ENCODE measurements around the gene SORBS1.

The SORBS1 gene

GRCh38 chr10:95382174-95382573, 179.0 kb downstream of the SORBS1 start:
- H3K9me3 ChIP-seq, result no peaks in the 10 kb centered on the region
- DNase-seq, result no peak
- TF ChIP-seq, protein P1, sequence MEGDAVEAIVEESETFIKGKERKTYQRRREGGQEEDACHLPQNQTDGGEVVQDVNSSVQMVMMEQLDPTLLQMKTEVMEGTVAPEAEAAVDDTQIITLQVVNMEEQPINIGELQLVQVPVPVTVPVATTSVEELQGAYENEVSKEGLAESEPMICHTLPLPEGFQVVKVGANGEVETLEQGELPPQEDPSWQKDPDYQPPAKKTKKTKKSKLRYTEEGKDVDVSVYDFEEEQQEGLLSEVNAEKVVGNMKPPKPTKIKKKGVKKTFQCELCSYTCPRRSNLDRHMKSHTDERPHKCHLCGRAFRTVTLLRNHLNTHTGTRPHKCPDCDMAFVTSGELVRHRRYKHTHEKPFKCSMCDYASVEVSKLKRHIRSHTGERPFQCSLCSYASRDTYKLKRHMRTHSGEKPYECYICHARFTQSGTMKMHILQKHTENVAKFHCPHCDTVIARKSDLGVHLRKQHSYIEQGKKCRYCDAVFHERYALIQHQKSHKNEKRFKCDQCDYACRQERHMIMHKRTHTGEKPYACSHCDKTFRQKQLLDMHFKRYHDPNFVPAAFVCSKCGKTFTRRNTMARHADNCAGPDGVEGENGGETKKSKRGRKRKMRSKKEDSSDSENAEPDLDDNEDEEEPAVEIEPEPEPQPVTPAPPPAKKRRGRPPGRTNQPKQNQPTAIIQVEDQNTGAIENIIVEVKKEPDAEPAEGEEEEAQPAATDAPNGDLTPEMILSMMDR (IDR thresholded peaks at IDR 0.05), result no peak
- H3K36me3 ChIP-seq, result peaks cover 76 to 80% (median 77%) of the 10 kb centered on the region in 3 donors
- no peak overlapping the region for H3K4me3 ChIP-seq
- peak overlapping the region; percentile 78 to 91 for H3K27ac ChIP-seq
- H3K4me1 ChIP-seq, result peaks cover 0 to 100% (median 53%) of the 10 kb centered on the region in 4 donors
- intact Hi-C loops (cut with DNase I; ENCODE audit: low total_unique reads), result no loop called here
- no peaks in the 10 kb centered on the region for H3K27me3 ChIP-seq

GRCh38 chr10:95377950-95378349, 183.2 kb downstream of the SORBS1 start:
- Histone ChIP-seq H3K9me3 (no peaks in the 10 kb centered on the region), H3K4me1 (peaks cover 0 to 83% (median 46%) of the 10 kb centered on the region in 4 donors), H3K4me3 (peak overlapping the region in 1 of 2 donors; percentile 0), H3K36me3 (peaks cover 64 to 69% (median 65%) of the 10 kb centered on the region in 3 donors), H3K27ac (peak overlapping the region; percentile 77 to 91), H3K27me3 (no peaks in the 10 kb centered on the region)
- intact Hi-C loops (cut with DNase I; ENCODE audit: low total_unique reads), result loop anchor here (5.0 kb wide), 2 partner anchors 49 to 184 kb away; partner anchors contain the start of gene SORBS1
- no peak for DNase-seq
- TF ChIP-seq, protein P1 (IDR thresholded peaks at IDR 0.05), result no peak

GRCh38 chr10:95375418-95375817, 185.8 kb downstream of the SORBS1 start:
- Histone ChIP-seq H3K9me3 (no peaks in the 10 kb centered on the region), H3K4me1 (peaks cover 0 to 69% (median 45%) of the 10 kb centered on the region in 4 donors), H3K4me3 (no peak overlapping the region), H3K27ac (peak overlapping the region; percentile 77 to 91), H3K27me3 (no peaks in the 10 kb centered on the region), H3K36me3 (peaks cover 56 to 68% (median 64%) of the 10 kb centered on the region in 3 donors)
- TF ChIP-seq, protein P1 (IDR thresholded peaks at IDR 0.05), result no peak
- intact Hi-C loops (cut with DNase I; ENCODE audit: low total_unique reads), result loop anchor here (1.0 to 5.0 kb wide), 3 partner anchors 52 to 226 kb away; partner anchors contain the start of gene SORBS1
- no peak for DNase-seq

- Histone ChIP-seq H3K4me1 (peaks cover 0 to 69% (median 41%) of the 10 kb centered on the region in 4 donors), H3K4me3 (no peak overlapping the region), H3K9me3 (no peaks in the 10 kb centered on the region), H3K27me3 (no peaks in the 10 kb centered on the region), H3K36me3 (peaks cover 56 to 64% (median 63%) of the 10 kb centered on the region in 3 donors), H3K27ac (peak overlapping the region; percentile 77 to 91)
- TF ChIP-seq, protein P1 (IDR thresholded peaks at IDR 0.05), result peak; percentile 88 to 94
- peak; percentile 53 to 88 for DNase-seq
- intact Hi-C loops (cut with DNase I; ENCODE audit: low total_unique reads), result loop anchor here (1.0 to 5.0 kb wide), 3 partner anchors 53 to 227 kb away; partner anchors contain the start of gene SORBS1
These were observed 186.5 kb downstream of the SORBS1 start for GRCh38 chr10:95374597-95375209.

GRCh38 chr10:95373660-95374059, 187.5 kb downstream of the SORBS1 start:
- H3K4me1 ChIP-seq, result peaks cover 0 to 68% (median 31%) of the 10 kb centered on the region in 4 donors
- intact Hi-C loops (cut with DNase I; ENCODE audit: low total_unique reads), result no loop called here
- TF ChIP-seq, protein P1 (IDR thresholded peaks at IDR 0.05), result no peak
- no peaks in the 10 kb centered on the region for H3K27me3 ChIP-seq
- peak overlapping the region in 1 of 2 donors; percentile 91 for H3K27ac ChIP-seq
- peaks cover 55 to 62% (median 56%) of the 10 kb centered on the region in 3 donors for H3K36me3 ChIP-seq
- DNase-seq, result no peak
- H3K9me3 ChIP-seq, result no peaks in the 10 kb centered on the region
- no peak overlapping the region for H3K4me3 ChIP-seq
